UCSD-AML1 (cell line): ENCODE measurements around the gene DENND1A.
A peak's percentile ranks its signal among the peaks of the same experiment; 100 is the strongest.

ENCODE experiments used
- DNase-seq: peaks from one replicate; lab custom pipeline; 2025; ENCODE audit not compliant: unreplicated experiment; lab: John Stamatoyannopoulos, UW

The DENND1A gene

GRCh38 chr9:123382653-123383511 is 547.0 kb downstream of the DENND1A start:
- DNase-seq: no peak

DNA sequence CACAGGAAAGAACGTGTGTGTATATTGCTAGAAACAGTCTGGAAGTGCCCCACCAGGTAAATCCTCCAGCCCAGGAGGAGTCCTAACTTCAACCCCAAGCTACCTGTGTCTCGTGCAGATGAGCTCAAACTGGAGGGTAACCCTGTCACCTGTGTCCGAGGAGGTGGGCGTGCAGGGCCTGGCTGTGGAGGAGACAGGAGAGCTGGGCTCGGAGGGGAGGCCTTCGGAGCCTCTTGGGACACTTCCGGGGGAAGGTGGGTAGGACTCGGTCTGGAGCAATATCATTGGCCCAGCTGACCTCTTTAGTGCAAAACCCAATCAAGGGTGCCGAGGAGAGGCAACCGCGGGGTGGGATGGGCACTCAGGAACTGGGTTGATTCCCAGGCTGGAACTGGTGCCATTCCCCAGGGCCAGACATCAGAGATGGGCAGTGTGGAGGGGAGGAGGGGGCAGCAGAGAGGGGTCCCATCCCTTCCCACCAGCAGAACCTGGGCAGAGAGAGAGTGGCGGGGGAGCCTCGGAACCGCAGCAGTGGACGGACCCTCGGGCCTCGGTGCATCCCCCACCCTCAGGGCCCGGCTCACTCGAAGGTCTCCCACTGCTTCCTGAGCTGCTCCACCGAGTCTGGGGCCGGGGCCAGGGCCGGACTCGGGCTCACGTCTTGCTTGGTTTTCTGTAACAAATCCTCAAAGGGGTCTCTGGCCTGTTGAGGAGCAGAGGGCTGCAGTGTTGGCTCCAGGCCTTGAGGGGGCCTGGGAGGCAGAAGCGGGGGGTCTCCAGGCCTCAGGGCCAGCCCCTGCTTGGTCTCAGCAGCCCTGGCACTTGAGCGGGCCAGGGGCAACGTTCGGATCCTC is 548.8 kb downstream of the DENND1A start:
- no peak for DNase-seq

GRCh38 chr9:123378956-123379660 is 550.8 kb downstream of the DENND1A start:
- DNase-seq: no peak

GRCh38 chr9:123378025-123378424 is 551.9 kb downstream of the DENND1A start:
- DNase-seq: no peak

DNA sequence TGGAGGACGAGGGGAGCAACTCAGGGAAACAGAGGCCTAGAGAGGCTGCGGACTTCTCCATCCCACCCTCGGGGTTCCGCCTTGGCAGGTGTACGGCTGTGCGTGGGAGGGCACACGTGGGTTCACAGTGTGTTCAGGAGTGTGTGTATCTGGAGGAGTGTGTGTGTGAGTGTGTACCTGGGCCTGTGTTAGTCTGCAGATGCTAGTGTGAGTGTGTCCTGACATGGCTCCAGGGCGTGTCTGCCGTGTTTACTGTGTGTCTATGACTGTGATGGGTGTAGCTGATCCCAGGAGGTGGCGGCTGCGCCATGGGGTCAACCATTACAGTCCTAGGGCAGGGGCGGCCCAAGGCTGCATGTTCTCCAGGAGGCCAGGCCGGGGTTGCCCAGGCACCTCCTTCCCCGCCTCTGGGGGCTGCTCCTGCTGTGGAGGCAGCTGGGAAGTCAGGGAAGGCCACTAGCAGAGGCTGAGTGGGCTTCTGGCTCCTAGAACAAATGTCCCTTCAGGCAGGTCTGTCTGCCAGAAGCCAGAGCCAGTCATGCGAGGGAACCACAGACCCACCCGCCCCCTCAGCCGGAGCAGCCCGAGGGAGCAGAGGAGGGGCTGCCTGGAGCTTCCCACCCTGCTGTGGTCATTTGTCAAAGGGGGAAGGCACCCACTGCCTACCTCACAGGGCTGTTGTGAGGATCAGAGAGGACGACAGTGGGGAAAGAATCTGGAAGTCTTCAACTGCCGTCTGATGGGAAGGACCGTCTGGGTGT is 552.5 kb downstream of the DENND1A start:
- no peak for DNase-seq

DNA sequence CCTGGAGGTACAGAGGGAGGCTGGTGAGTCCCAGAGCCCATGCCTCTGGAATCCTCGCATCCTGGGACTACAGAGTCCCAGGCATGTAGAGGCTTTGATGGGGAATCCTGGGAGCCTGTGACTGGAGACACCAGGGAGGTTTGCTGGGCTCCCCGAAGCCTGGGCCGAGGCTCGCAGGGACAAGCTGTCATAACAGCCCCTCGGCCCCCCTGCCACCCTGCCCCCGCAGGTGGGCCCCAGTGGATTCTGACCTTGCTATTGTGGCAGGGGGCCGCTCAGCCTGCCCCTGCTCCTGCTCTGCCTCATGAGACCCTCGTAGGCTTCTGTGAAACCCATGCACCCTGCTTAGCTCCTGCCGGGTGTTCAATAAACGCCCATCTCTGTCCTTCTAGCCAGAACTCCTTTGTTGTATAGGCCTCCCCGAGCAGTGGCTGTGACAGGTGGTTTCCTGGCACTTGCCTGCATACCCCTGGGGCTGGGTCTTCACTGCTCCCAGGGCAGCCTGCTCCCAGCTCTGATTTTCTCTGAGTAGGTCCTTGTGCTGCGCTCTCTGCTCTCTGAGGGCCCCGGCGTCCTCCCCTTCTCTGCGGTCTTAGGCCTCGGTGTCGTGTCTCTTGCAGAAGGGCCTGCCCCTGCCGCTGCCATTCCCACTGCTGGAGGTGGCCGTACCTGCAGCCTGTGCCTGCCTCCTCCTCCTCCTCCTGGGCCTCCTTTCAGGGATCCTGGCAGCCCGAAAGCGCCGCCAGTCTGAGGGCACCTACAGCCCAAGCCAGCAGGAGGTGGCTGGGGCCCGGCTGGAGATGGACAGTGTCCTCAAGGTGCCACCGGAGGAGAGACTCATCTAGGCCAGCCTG is 553.5 kb downstream of the DENND1A start:
- no peak for DNase-seq

DNA sequence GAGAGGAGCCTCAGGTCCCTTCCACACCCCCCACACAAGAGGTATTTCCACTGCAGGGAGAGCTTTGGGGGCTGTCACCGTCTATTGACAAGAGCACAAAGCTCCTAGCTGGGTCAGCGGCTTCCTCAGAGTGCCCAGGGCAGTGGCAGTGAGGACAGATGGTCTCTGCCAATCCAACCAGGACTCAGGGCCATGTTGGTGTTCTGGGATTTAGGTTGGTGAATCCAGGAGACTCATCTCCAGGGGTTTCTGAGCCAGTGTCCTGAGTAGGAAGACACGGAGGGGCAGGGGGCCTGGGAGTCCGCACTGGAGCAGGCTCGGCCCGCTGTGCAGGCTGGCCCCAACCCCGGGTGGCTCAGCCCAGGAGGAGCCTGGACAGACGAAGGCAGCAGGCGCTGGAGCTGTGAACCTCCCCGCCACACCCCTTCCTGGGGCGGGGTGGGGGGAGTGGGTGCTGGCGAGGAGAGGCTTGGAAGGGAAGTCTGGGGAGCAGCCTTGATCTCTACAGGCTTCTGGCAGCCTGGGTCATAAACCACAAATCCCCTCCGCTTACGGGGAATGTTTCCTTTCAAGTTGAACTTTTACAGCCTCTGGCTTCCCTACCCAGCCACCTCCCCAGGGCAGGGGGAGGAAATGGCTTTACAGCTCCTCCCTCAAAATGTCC is 554.3 kb downstream of the DENND1A start:
- peak; percentile 85 for DNase-seq

GRCh38 chr9:123373946-123374345 is 556.0 kb downstream of the DENND1A start:
- peak; percentile 43 for DNase-seq

DNA sequence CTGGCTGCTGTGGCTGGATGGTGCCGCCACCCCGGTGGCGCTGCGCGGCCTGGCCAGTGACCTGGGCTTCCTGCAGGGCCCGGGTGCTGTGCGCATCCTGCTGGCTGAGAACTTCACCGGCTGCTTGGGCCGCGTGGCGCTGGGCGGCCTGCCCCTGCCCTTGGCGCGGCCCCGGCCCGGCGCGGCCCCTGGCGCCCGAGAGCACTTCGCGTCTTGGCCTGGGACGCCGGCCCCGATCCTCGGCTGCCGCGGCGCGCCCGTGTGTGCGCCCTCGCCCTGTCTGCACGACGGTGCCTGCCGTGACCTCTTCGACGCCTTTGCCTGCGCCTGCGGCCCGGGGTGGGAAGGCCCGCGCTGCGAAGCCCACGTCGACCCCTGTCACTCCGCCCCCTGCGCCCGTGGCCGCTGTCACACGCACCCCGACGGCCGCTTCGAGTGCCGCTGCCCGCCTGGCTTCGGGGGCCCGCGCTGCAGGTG is 556.4 kb downstream of the DENND1A start:
- DNase-seq: no peak

GRCh38 chr9:123372766-123373446 is 557.0 kb downstream of the DENND1A start:
- DNase-seq: no peak

GRCh38 chr9:123371805-123372590 is 557.9 kb downstream of the DENND1A start:
- DNase-seq: no peak

DNA sequence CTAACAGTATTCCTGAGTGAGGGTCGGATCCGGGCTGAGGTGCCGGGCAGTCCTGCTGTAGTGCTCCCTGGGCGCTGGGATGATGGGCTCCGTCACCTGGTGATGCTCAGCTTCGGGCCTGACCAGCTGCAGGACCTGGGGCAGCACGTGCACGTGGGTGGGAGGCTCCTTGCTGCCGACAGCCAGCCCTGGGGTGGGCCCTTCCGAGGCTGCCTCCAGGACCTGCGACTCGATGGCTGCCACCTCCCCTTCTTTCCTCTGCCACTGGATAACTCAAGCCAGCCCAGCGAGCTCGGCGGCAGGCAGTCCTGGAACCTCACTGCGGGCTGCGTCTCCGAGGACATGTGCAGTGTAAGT is 558.7 kb downstream of the DENND1A start:
- no peak for DNase-seq

DNA sequence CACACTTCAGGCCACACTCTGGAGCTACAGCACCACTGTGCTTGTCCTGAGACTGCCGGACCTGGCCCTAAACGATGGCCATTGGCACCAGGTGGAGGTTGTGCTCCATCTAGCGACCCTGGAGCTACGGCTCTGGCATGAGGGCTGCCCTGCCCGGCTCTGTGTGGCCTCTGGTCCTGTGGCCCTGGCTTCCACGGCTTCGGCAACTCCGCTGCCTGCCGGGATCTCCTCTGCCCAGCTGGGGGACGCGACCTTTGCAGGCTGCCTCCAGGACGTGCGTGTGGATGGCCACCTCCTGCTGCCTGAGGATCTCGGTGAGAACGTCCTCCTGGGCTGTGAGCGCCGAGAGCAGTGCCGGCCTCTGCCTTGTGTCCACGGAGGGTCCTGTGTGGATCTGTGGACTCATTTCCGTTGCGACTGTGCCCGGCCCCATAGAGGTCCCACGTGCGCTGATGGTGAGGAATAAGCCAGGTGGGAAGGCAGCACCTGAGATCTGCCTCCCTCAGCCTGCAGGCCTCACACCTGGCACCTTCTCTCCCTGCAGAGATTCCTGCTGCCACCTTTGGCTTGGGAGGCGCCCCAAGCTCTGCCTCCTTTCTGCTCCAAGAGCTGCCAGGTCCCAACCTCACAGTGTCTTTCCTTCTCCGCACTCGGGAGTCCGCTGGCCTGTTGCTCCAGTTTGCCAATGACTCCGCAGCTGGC is 559.2 kb downstream of the DENND1A start:
- DNase-seq: no peak

DNA sequence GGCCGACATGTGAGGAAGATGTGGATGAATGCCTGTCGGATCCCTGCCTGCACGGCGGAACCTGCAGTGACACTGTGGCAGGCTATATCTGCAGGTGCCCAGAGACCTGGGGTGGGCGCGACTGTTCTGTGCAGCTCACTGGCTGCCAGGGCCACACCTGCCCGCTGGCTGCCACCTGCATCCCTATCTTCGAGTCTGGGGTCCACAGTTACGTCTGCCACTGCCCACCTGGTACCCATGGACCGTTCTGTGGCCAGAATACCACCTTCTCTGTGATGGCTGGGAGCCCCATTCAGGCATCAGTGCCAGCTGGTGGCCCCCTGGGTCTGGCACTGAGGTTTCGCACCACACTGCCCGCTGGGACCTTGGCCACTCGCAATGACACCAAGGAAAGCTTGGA is 559.8 kb downstream of the DENND1A start:
- DNase-seq: no peak

DNA sequence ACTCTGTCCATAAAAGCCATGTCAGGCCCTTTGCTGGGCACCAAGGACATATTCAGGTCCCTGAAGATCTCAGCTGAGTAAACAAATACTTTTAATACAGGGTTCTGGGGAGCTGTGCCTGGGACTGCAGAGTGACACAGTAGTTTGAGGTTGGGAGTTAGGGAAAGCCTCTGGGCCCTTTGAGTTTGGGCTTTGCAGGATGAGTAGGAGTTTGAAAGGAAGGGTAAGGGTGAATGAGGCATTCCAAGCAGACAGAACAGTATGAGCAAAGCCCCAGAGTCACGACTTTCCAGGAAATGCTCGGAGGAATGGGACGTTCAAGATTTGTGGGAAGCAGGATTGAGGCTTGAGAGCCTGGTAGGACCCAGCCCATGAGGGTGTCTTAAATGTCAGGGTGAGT is 560.6 kb downstream of the DENND1A start:
- no peak for DNase-seq

GRCh38 chr9:123368536-123369153 is 561.3 kb downstream of the DENND1A start:
- DNase-seq: no peak

DNA sequence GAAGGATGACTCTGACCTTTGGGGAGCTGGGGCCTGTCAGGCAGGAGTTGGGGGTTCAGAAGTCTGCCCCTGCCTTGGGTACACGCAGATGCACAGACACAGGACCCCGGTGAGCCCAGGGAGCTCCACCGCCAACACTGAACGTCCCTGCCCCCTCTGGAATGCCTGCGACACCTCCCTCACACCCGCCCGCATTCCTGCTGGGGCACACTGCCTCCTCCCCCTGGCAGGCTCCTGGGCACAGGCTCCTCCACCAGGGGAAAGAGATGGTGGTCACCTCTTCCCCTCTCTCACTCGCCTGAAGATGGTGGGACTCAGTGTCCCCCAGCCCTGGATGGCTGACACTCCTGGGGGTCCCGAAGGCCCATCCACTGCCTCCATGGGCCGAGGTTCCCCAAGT is 561.9 kb downstream of the DENND1A start:
- no peak for DNase-seq
